ENCODE measurements around the gene ANO4.
"Not testable (repeated sequence)": the region's sequence is repeated elsewhere in the genome, so short reads cannot be mapped to it uniquely, and the experiment has no call there.

Gene ANO4

GRCh38 chr12:100976735-100977134 is 182.2 kb downstream of the ANO4 start:
- TF ChIP-seq, protein P1, sequence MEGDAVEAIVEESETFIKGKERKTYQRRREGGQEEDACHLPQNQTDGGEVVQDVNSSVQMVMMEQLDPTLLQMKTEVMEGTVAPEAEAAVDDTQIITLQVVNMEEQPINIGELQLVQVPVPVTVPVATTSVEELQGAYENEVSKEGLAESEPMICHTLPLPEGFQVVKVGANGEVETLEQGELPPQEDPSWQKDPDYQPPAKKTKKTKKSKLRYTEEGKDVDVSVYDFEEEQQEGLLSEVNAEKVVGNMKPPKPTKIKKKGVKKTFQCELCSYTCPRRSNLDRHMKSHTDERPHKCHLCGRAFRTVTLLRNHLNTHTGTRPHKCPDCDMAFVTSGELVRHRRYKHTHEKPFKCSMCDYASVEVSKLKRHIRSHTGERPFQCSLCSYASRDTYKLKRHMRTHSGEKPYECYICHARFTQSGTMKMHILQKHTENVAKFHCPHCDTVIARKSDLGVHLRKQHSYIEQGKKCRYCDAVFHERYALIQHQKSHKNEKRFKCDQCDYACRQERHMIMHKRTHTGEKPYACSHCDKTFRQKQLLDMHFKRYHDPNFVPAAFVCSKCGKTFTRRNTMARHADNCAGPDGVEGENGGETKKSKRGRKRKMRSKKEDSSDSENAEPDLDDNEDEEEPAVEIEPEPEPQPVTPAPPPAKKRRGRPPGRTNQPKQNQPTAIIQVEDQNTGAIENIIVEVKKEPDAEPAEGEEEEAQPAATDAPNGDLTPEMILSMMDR (IDR thresholded peaks at IDR 0.05; ENCODE audit: control extremely low read depth, extremely low read depth, low read depth, missing control alignments), result no peak
- POLR2A ChIA-PET, result no interaction called here
- CTCF ChIA-PET, result no interaction called here
- DNase-seq (ENCODE audit: extremely low spot score), result no peak

- POLR2A ChIA-PET, result no interaction called here
- TF ChIP-seq, protein P1 (IDR thresholded peaks at IDR 0.05; ENCODE audit: control extremely low read depth, extremely low read depth, low read depth, missing control alignments), result no peak
- CTCF ChIA-PET, result no interaction called here
- DNase-seq (ENCODE audit: extremely low spot score), result no peak
Observed at GRCh38 chr12:100980856-100981255, 186.3 kb downstream of the ANO4 start.

DNA sequence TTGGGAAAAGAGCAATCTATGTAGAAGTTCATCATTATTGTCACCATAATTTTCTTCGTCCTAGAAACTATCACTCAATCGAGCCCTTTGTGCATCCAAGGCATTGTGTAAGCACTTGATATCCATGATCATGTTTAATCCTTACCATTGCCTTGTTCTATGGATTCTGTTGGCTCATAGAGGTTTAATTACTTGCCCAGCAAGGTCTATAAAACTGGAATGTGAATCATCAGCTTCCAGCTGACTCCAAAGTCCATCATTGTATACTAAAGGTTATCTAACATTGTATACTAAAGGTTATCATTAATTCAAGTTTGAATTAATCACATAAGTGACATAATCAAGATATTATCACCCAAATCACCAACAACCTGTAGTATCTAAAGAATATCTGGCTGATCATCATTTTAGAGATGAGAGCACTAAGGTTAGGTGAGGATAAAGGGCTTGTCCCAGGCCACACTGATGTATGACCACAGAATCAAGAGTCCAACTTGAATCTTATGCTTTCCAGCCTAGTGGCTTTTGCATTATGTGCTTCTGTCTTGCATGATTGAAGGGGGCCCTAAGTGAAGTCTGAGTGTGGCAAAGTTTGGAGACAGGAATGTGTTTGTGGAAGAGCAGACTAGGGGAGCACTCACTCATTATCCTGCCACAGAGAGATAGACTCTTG is 188.1 kb downstream of the ANO4 start:
- ChIA-PET POLR2A (no interaction called here), CTCF (no interaction called here)
- TF ChIP-seq, protein P1 (IDR thresholded peaks at IDR 0.05; ENCODE audit: control extremely low read depth, extremely low read depth, low read depth, missing control alignments), result no peak
- no peak for DNase-seq (ENCODE audit: extremely low spot score)

GRCh38 chr12:100984796-100985195 is 190.2 kb downstream of the ANO4 start:
- no peak for DNase-seq (ENCODE audit: extremely low spot score)
- ChIA-PET POLR2A (no interaction called here), CTCF (interaction anchor here (1.7 kb wide), 1 partner anchor 63 kb away, joined by 4 read pairs; no protein-coding TSS in a partner anchor)
- TF ChIP-seq, protein P1 (IDR thresholded peaks at IDR 0.05; ENCODE audit: control extremely low read depth, extremely low read depth, low read depth, missing control alignments), result no peak

GRCh38 chr12:100986595-100987547 is 192.3 kb downstream of the ANO4 start:
- TF ChIP-seq, protein P1 (IDR thresholded peaks at IDR 0.05; ENCODE audit: control extremely low read depth, extremely low read depth, low read depth, missing control alignments), result no peak
- ChIA-PET POLR2A (no interaction called here), CTCF (interaction anchor here (1.0 to 1.2 kb wide), 2 partner anchors 16 to 17 kb away, joined by 3 read pairs; no protein-coding TSS in a partner anchor)
- no peak for DNase-seq (ENCODE audit: extremely low spot score)

GRCh38 chr12:100987552-100988521 is 193.3 kb downstream of the ANO4 start:
- ChIA-PET POLR2A (no interaction called here), CTCF (interaction anchor here (1.2 kb wide), 1 partner anchor 15 kb away, joined by 3 read pairs; no protein-coding TSS in a partner anchor)
- TF ChIP-seq, protein P1 (IDR thresholded peaks at IDR 0.05; ENCODE audit: control extremely low read depth, extremely low read depth, low read depth, missing control alignments), result peak; percentile 61
- DNase-seq (ENCODE audit: extremely low spot score), result peak; percentile 62

- DNase-seq (ENCODE audit: extremely low spot score); CTCF ChIA-PET; POLR2A ChIA-PET: not testable (repeated sequence)
Observed at GRCh38 chr12:100989509-100989908, 194.9 kb downstream of the ANO4 start.

Data from GM10248 (cell line).